ENCODE results near the gene CRHR2. TPM values are rescaled to one million over a fixed set of nuclear protein-coding genes. Genes with fewer than 3 reads are reported as not detected.

The CRHR2 gene
- total and polyA plus RNA-seq, 3 experiments from 2014 or later, result not detected

DNA sequence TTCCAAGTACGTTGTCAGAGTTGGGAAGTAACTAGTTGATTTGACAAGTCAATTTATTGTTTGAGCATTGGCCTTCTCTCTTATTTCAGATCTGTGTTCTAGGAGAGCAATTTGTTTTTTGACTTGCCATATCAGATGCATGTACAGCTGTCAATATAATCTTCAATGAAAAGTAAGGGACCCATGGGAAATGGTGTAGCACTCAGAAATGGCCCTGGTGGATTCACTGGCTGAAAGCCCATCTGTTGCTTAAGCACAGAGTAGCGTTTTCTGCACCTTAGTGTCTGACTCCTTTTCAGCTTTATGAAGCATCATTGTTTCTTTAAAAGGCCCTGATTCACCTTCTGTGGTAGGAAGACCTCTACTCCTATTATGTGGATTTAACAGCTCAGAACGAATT is 77.4 kb downstream of the CRHR2 start:
- no peak for DNase-seq
- no peaks in the 10 kb centered on the region for H3K4me1 ChIP-seq (ENCODE audit: insufficient read depth, low read length)
- H3K4me3 Mint-ChIP-seq, result no peak overlapping the region
- H3K4me1 Mint-ChIP-seq, result peaks cover 3 to 38% (median 22%) of the 10 kb centered on the region in 3 donors
- peaks cover 51% of the 10 kb centered on the region for H3K36me3 ChIP-seq (ENCODE audit: insufficient read depth, low read length)
- POLR2A ChIA-PET, result interaction anchor here (0.7 to 1.5 kb wide), 2 partner anchors 11 to 684 kb away, joined by 3 to 8 read pairs; no protein-coding TSS in a partner anchor
- peaks cover 12 to 88% (median 49%) of the 10 kb centered on the region in 3 donors for H3K36me3 Mint-ChIP-seq
- no peaks in the 10 kb centered on the region for H3K9me3 Mint-ChIP-seq
- H3K27ac Mint-ChIP-seq, result peak overlapping the region in 1 of 8 donors; percentile 7
- H3K27me3 Mint-ChIP-seq, result no peaks in the 10 kb centered on the region
- no peak overlapping the region for H3K4me3 ChIP-seq (ENCODE audit: low read length)
- H3K27me3 ChIP-seq (ENCODE audit: insufficient read depth, low read length, poor library complexity, severe bottlenecking), result no peaks in the 10 kb centered on the region
- CTCF ChIA-PET, result interaction anchor here (2.1 kb wide), 1 partner anchor 135 kb away, joined by 4 read pairs; no protein-coding TSS in a partner anchor
- H3K9me3 ChIP-seq (ENCODE audit: low read length), result no peaks in the 10 kb centered on the region
- no peak overlapping the region for H3K27ac ChIP-seq (ENCODE audit: low read depth, low read length)

Other genes starting within 250 kb of the CRHR2 start
- 1 to 10 TPM; 8.4 to 8.8 TPM for gene NOD1, start 203.7 kb downstream of the CRHR2 start, total RNA-seq
- 8.8 TPM for gene NOD1, start 203.7 kb downstream of the CRHR2 start, polyA plus RNA-seq
- 10 to 100 TPM; 69.3 to 73.1 TPM for gene GGCT, start 177.6 kb downstream of the CRHR2 start, total RNA-seq
- gene GGCT, start 177.6 kb downstream of the CRHR2 start, polyA plus RNA-seq, result 25.1 TPM
- 100 to 1,000 TPM; 311 to 329 TPM for gene GARS1, start 87.6 kb downstream of the CRHR2 start, total RNA-seq
- gene GARS1, start 87.6 kb downstream of the CRHR2 start, polyA plus RNA-seq, result 92.0 TPM
- gene INMT, start 69.7 kb upstream of the CRHR2 start, total RNA-seq, result under 1 TPM in 1 of 2 experiments, not detected in 1; 0.18 TPM
- gene INMT, start 69.7 kb upstream of the CRHR2 start, polyA plus RNA-seq, result 0.08 TPM
- gene MINDY4, start 89.0 kb upstream of the CRHR2 start, total RNA-seq, result 1 to 10 TPM; 2.4 to 2.6 TPM
- gene MINDY4, start 89.0 kb upstream of the CRHR2 start, polyA plus RNA-seq, result 1.0 TPM
- gene AQP1, start 229.4 kb upstream of the CRHR2 start, total RNA-seq, result under 1 TPM; 0.13 to 0.15 TPM
- not detected for gene AQP1, start 229.4 kb upstream of the CRHR2 start, polyA plus RNA-seq